Measurements from ENCODE around the gene KRT9.
"Not testable (repeated sequence)": the region's sequence is repeated elsewhere in the genome, so short reads cannot be mapped to it uniquely, and the experiment has no call there.

KRT9 gene

GRCh38 chr17:41585301-41586056 is 13.6 kb upstream of the KRT9 start:
- Mint-ChIP-seq H3K4me1 (no peaks in the 10 kb centered on the region), H3K27ac (no peak overlapping the region), H3K9me3 (no peaks in the 10 kb centered on the region), H3K4me3 (no peak overlapping the region), H3K27me3 (peaks cover 41% of the 10 kb centered on the region)
- no peak for DNase-seq
- no peak for ATAC-seq

- not testable (repeated sequence) for H3K4me1 Mint-ChIP-seq, DNase-seq, ATAC-seq, H3K4me3 Mint-ChIP-seq, H3K9me3 Mint-ChIP-seq, H3K27ac Mint-ChIP-seq
- H3K27me3 Mint-ChIP-seq = peaks cover 50% of the 10 kb centered on the region
These were observed 12.6 kb upstream of the KRT9 start for GRCh38 chr17:41584331-41584927.

GRCh38 chr17:41583137-41584127 is 11.6 kb upstream of the KRT9 start:
- DNase-seq (no peak), ATAC-seq (no peak)
- Mint-ChIP-seq H3K4me3 (no peak overlapping the region), H3K27ac (no peak overlapping the region), H3K9me3 (no peaks in the 10 kb centered on the region), H3K4me1 (no peaks in the 10 kb centered on the region), H3K27me3 (peaks cover 51% of the 10 kb centered on the region)

- H3K4me3 Mint-ChIP-seq = not testable (repeated sequence)
These were observed 10.5 kb upstream of the KRT9 start for GRCh38 chr17:41582061-41582968.

GRCh38 chr17:41581366-41582060 is 9.7 kb upstream of the KRT9 start:
- ATAC-seq = no peak
- no peaks in the 10 kb centered on the region for H3K9me3 Mint-ChIP-seq
- peaks cover 70% of the 10 kb centered on the region for H3K27me3 Mint-ChIP-seq
- DNase-seq = no peak
- H3K4me1 Mint-ChIP-seq = no peaks in the 10 kb centered on the region
- peak overlapping the region in 1 of 2 donors; percentile 38 for H3K27ac Mint-ChIP-seq
- H3K4me3 Mint-ChIP-seq = no peak overlapping the region

More at GRCh38 chr17:41582061-41582968, 10.5 kb upstream of the KRT9 start:
- H3K27me3 Mint-ChIP-seq = peaks cover 62% of the 10 kb centered on the region
- not testable (repeated sequence) for DNase-seq, H3K9me3 Mint-ChIP-seq, H3K27ac Mint-ChIP-seq, H3K4me1 Mint-ChIP-seq, ATAC-seq

- no peak for DNase-seq
- H3K9me3 Mint-ChIP-seq = no peaks in the 10 kb centered on the region
- H3K27me3 Mint-ChIP-seq = peaks cover 77% of the 10 kb centered on the region
- peak overlapping the region in 1 of 2 donors; percentile 43 for H3K27ac Mint-ChIP-seq
- H3K4me1 Mint-ChIP-seq = no peaks in the 10 kb centered on the region
- no peak for ATAC-seq
- no peak overlapping the region for H3K4me3 Mint-ChIP-seq
These were observed 9.0 kb upstream of the KRT9 start for GRCh38 chr17:41580687-41581365.

GRCh38 chr17:41580244-41580575 is 8.4 kb upstream of the KRT9 start:
- no peak overlapping the region for H3K27ac Mint-ChIP-seq
- H3K4me3 Mint-ChIP-seq = no peak overlapping the region

GRCh38 chr17:41579484-41580243 is 7.8 kb upstream of the KRT9 start:
- Mint-ChIP-seq H3K27ac (no peak overlapping the region), H3K27me3 (peaks cover 86% of the 10 kb centered on the region), H3K9me3 (no peaks in the 10 kb centered on the region), H3K4me1 (no peaks in the 10 kb centered on the region), H3K4me3 (no peak overlapping the region)
- ATAC-seq (peak; percentile 92), DNase-seq (peak; percentile 74)

More at GRCh38 chr17:41580244-41580575, 8.4 kb upstream of the KRT9 start:
- H3K27me3 Mint-ChIP-seq = peaks cover 84% of the 10 kb centered on the region
- ATAC-seq (no peak), DNase-seq (no peak)
- no peaks in the 10 kb centered on the region for H3K9me3 Mint-ChIP-seq
- no peaks in the 10 kb centered on the region for H3K4me1 Mint-ChIP-seq

- DNase-seq (no peak), ATAC-seq (no peak)
- H3K27me3 Mint-ChIP-seq = peaks cover 85% of the 10 kb centered on the region
- no peaks in the 10 kb centered on the region for H3K9me3 Mint-ChIP-seq
- H3K4me3 Mint-ChIP-seq = no peak overlapping the region
- H3K4me1 Mint-ChIP-seq = no peaks in the 10 kb centered on the region
- no peak overlapping the region for H3K27ac Mint-ChIP-seq
These were observed 7.1 kb upstream of the KRT9 start for GRCh38 chr17:41578971-41579370.

- no peaks in the 10 kb centered on the region for H3K9me3 Mint-ChIP-seq
- H3K27me3 Mint-ChIP-seq = peaks cover 85% of the 10 kb centered on the region
- no peak overlapping the region for H3K27ac Mint-ChIP-seq
- H3K4me1 Mint-ChIP-seq = no peaks in the 10 kb centered on the region
- ATAC-seq (no peak), DNase-seq (no peak)
- H3K4me3 Mint-ChIP-seq = no peak overlapping the region
These were observed 6.7 kb upstream of the KRT9 start for GRCh38 chr17:41578538-41578937.

- not testable (repeated sequence) for H3K4me3 Mint-ChIP-seq, H3K9me3 Mint-ChIP-seq, H3K4me1 Mint-ChIP-seq, DNase-seq, ATAC-seq, H3K27ac Mint-ChIP-seq
- H3K27me3 Mint-ChIP-seq = peaks cover 85% of the 10 kb centered on the region
These were observed 4.9 kb upstream of the KRT9 start for GRCh38 chr17:41576740-41577139.

GRCh38 chr17:41575336-41575735 is 3.5 kb upstream of the KRT9 start:
- Mint-ChIP-seq H3K27ac (no peak overlapping the region), H3K9me3 (no peaks in the 10 kb centered on the region), H3K4me1 (no peaks in the 10 kb centered on the region), H3K4me3 (no peak overlapping the region), H3K27me3 (peaks cover 88% of the 10 kb centered on the region)
- DNase-seq (no peak), ATAC-seq (no peak)

- peaks cover 78% of the 10 kb centered on the region for H3K27me3 Mint-ChIP-seq
- ATAC-seq = no peak
- H3K4me3 Mint-ChIP-seq = no peak overlapping the region
- peaks cover 12% of the 10 kb centered on the region for H3K4me1 Mint-ChIP-seq
- DNase-seq = no peak
- peaks cover 12 to 18% of the 10 kb centered on the region in 2 donors for H3K9me3 Mint-ChIP-seq
- peak overlapping the region; percentile 8 to 70 for H3K27ac Mint-ChIP-seq
These were observed 4.5 kb downstream of the KRT9 start for GRCh38 chr17:41567317-41567716.

Measured in stimulated activated naive CD8-positive, alpha-beta T cell treated with anti-CD3 and anti-CD28 coated beads, Interleukin-15, amount 100 ng/mL, for 72 hours (primary cell).